ENCODE data around the gene BSX. TPM values are rescaled to one million over a fixed set of nuclear protein-coding genes. Genes with fewer than 3 reads are reported as not detected.

Gene BSX
- total and polyA plus RNA-seq, 2 donors (not counting 3 experiments of a cell fraction or from before 2014, with no cell fraction given), result not detected

- POLR2A ChIA-PET, result no interaction called here
- H4K20me1 ChIP-seq (replicated peaks; ENCODE audit: control insufficient read depth, extremely low read depth, insufficient read depth, low read length), result no peaks in the 10 kb centered on the region
- H3K4me3 ChIP-seq (replicated peaks in 1 of 3; ENCODE audit: insufficient read depth in 1 of 3, low read depth in 1 of 3, low read length in 3 of 3), result no peak overlapping the region
- no TSS peak for BruUV-seq (replicated peaks)
- no peaks in the 10 kb centered on the region for H3K27me3 ChIP-seq (ENCODE audit: control insufficient read depth in 2 of 2, insufficient read depth in 2 of 2, low read length in 2 of 2)
- no peak for DNase-seq (ENCODE audit: low read depth, low spot score)
- H3K79me2 ChIP-seq (ENCODE audit: control insufficient read depth, insufficient read depth, low read length), result no peaks in the 10 kb centered on the region
- no peaks in the 10 kb centered on the region for H3K4me1 ChIP-seq (ENCODE audit: control insufficient read depth, extremely low read depth, insufficient read depth, low read length)
- no peak overlapping the region for H2AFZ ChIP-seq (ENCODE audit: low read depth, low read length)
- CTCF ChIA-PET, result interaction anchor here (1.0 to 1.1 kb wide), 2 partner anchors 12 to 91 kb away, joined by 3 read pairs; no protein-coding TSS in a partner anchor
- H3K9me3 ChIP-seq (replicated peaks; ENCODE audit: control insufficient read depth, insufficient read depth, low read length), result no peaks in the 10 kb centered on the region
- H3K36me3 ChIP-seq (ENCODE audit: control insufficient read depth in 2 of 2, extremely low read depth in 1 of 2, insufficient read depth in 2 of 2, low read length in 2 of 2), result no peaks in the 10 kb centered on the region
- FAIRE-seq, result no peak
- dilution Hi-C loops (cut with MboI; ENCODE audit: extremely low pct_ligation_motif_present, low sequenced_read_pairs), result no loop called here
- no peaks in the 10 kb centered on the region for H3K9me1 ChIP-seq (replicated peaks; ENCODE audit: control insufficient read depth, extremely low read depth, insufficient read depth, low read length)
- no peak overlapping the region for H3K9ac ChIP-seq (replicated peaks; ENCODE audit: extremely low read depth, insufficient read depth, low read length)
- H3K4me2 ChIP-seq (ENCODE audit: insufficient read depth, low read length), result no peak overlapping the region
- intact Hi-C loops (cut with micrococcal nuclease), result no loop called here
- no peak overlapping the region for H3K27ac ChIP-seq (ENCODE audit: insufficient read depth, low read depth, low read length)
- TF ChIP-seq EZH2 (IDR thresholded peaks at IDR 0.05; ENCODE audit: borderline replicate concordance, low read depth, low read length, severe bottlenecking) (no peak), POLR2AphosphoS5 (IDR thresholded peaks at IDR 0.05; ENCODE audit: insufficient read depth, low read depth, low read length) (no peak), MYC (IDR thresholded peaks at IDR 0.05; ENCODE audit: low read depth, low read length) (no peak), FOS (IDR thresholded peaks at IDR 0.05; ENCODE audit: borderline replicate concordance, insufficient read depth, low read length) (no peak), MAX (IDR thresholded peaks at IDR 0.05; ENCODE audit: insufficient read depth, insufficient read length) (no peak), JUN (IDR thresholded peaks at IDR 0.05; ENCODE audit: borderline replicate concordance, insufficient read depth, insufficient read length, low read depth) (no peak), POLR2A (IDR thresholded peaks at IDR 0.05; ENCODE audit: low read depth, low read length) (no peak), GATA2 (IDR thresholded peaks at IDR 0.05; ENCODE audit: insufficient read depth, insufficient read length, low read depth, low read length) (no peak), CTCF (IDR thresholded peaks at IDR 0.05; ENCODE audit: extremely low read depth in 1 of 2, insufficient read depth in 1 of 2, low read depth in 1 of 2, low read length in 2 of 2) (no peak)
Measured at GRCh38 chr11:122931510-122931909, 50.1 kb downstream of the BSX start.

Other genes starting within 250 kb of the BSX start
- gene CRTAM, start 143.3 kb downstream of the BSX start, total RNA-seq, result not detected in 2 replicates
- not detected in 2 replicates for gene CRTAM, start 143.3 kb downstream of the BSX start, polyA plus RNA-seq
- 3.9 and 4.6 TPM in 2 replicates for gene JHY, start 99.1 kb downstream of the BSX start, total RNA-seq
- gene JHY, start 99.1 kb downstream of the BSX start, polyA plus RNA-seq, result 1.3 and 1.8 TPM in 2 replicates
- 1,573 and 1,728 TPM in 2 replicates for gene HSPA8, start 80.3 kb upstream of the BSX start, total RNA-seq
- 1,383 and 1,403 TPM in 2 replicates for gene HSPA8, start 80.3 kb upstream of the BSX start, polyA plus RNA-seq
- gene CLMP, start 213.4 kb upstream of the BSX start, total RNA-seq, result 0.18 and 0.37 TPM in 2 replicates
- 0.03 and 0.13 TPM in 2 replicates for gene CLMP, start 213.4 kb upstream of the BSX start, polyA plus RNA-seq

All from endothelial cell of umbilical vein (primary cell).